Ecto neural progenitor cell (in vitro differentiated cells): ENCODE results near the gene POU2AF1.

Experiments
- DNase-seq: peaks from one replicate; pipeline ENCODE4 v3.0.0-alpha.2; 2018; ENCODE audit warnings: low spot score

POU2AF1 gene

GRCh38 chr11:111360150-111361043, 18.7 kb downstream of the POU2AF1 start:
- DNase-seq = no peak

GRCh38 chr11:111359223-111360149, 19.6 kb downstream of the POU2AF1 start:
- DNase-seq = no peak

GRCh38 chr11:111358038-111359001, 20.8 kb downstream of the POU2AF1 start:
- no peak for DNase-seq

- DNase-seq = no peak
Observed at GRCh38 chr11:111357150-111358037, 21.7 kb downstream of the POU2AF1 start.

- no peak for DNase-seq
Observed at GRCh38 chr11:111356660-111357048, 22.4 kb downstream of the POU2AF1 start.

- no peak for DNase-seq
Observed at GRCh38 chr11:111355956-111356659, 23.0 kb downstream of the POU2AF1 start.

GRCh38 chr11:111355101-111355500, 24.0 kb downstream of the POU2AF1 start:
- no peak for DNase-seq

GRCh38 chr11:111354601-111354891, 24.5 kb downstream of the POU2AF1 start:
- DNase-seq = no peak

- DNase-seq = no peak
Observed at GRCh38 chr11:111353776-111354600, 25.1 kb downstream of the POU2AF1 start.

GRCh38 chr11:111352935-111353710, 26.0 kb downstream of the POU2AF1 start:
- DNase-seq = no peak

- no peak for DNase-seq
Observed at GRCh38 chr11:111352231-111352746, 26.8 kb downstream of the POU2AF1 start.

GRCh38 chr11:111351374-111352055, 27.6 kb downstream of the POU2AF1 start:
- DNase-seq = no peak

GRCh38 chr11:111350811-111351210, 28.3 kb downstream of the POU2AF1 start:
- no peak for DNase-seq

- no peak for DNase-seq
Observed at GRCh38 chr11:111349191-111349695, 29.8 kb downstream of the POU2AF1 start.

- no peak for DNase-seq
Observed at GRCh38 chr11:111348147-111348546, 30.9 kb downstream of the POU2AF1 start.

- DNase-seq = no peak
Observed at GRCh38 chr11:111347723-111348115, 31.4 kb downstream of the POU2AF1 start.

GRCh38 chr11:111347002-111347722, 31.9 kb downstream of the POU2AF1 start:
- DNase-seq = no peak
